Lower lobe of right lung (tissue), 2 donors: ENCODE measurements around the gene DENND5B. TPM values are rescaled to one million over a fixed set of nuclear protein-coding genes. Genes with fewer than 3 reads are reported as not detected.
A peak's percentile ranks its signal among the peaks of the same experiment; 100 is the strongest.

Experiments
- ATAC-seq, 2 donors: fragments of 200-7000 bp; cut with Tn5 transposase; one replicate each; pipeline ENCODE4 v1.9.1; 2020 to 2022; ENCODE audit warnings: mild to moderate bottlenecking in 2 of 2, moderate library complexity in 2 of 2
- DNase-seq: peaks from one replicate; pipeline ENCODE4 v3.0.0-alpha.2; 2020
- H3K27ac ChIP-seq: fragments of 200-600 bp; one replicate; pipeline ENCODE4 v1.8.0; 2022
- H3K27me3 ChIP-seq: fragments of 200-600 bp; one replicate; pipeline ENCODE4 v1.8.0; 2022; ENCODE audit warnings: low read depth
- H3K36me3 ChIP-seq: fragments of 200-600 bp; one replicate; pipeline ENCODE4 v1.8.0; 2022; ENCODE audit warnings: mild to moderate bottlenecking
- H3K4me1 ChIP-seq: fragments of 200-600 bp; one replicate; pipeline ENCODE4 v1.8.0; 2022
- H3K4me3 ChIP-seq: fragments of 200-600 bp; one replicate; pipeline ENCODE4 v1.8.0; 2022; ENCODE audit warnings: mild to moderate bottlenecking
- H3K9me3 ChIP-seq: fragments of 200-600 bp; one replicate; pipeline ENCODE4 v1.8.0; 2022
- intact Hi-C: fragments of 100-400 bp; cut with DNase I; formaldehyde crosslinking; loops from one replicate; pipeline ENCODE4 v1.11.0; 2022
- total RNA-seq: library from RNA; stranded (reverse); fragmentation: NEBNext Ultra II Directional; extraction: Animal tissue kit (Norgen Biotek cat#: 25700); gene quantifications from one replicate; pipeline ENCODE4 v1.2.1, GENCODE V29; 2021
- TF ChIP-seq, protein P1 (sequence below): fragments of 200-600 bp; IDR thresholded peaks from one replicate; pipeline ENCODE4 v1.8.0; 2022; ENCODE audit warnings: antibody characterized with exemption, mild to moderate bottlenecking
- donor health status: DM: no; HTN: yes; CAD: no; lungs with severe emphysema.

The DENND5B gene
- total RNA-seq, 1 donor from 2014 or later: 6.0 TPM

GRCh38 chr12:31371256-31371620 is 219.7 kb downstream of the DENND5B start:
- H3K9me3 ChIP-seq: no peaks in the 10 kb centered on the region
- H3K4me3 ChIP-seq: no peak overlapping the region
- TF ChIP-seq, protein P1, sequence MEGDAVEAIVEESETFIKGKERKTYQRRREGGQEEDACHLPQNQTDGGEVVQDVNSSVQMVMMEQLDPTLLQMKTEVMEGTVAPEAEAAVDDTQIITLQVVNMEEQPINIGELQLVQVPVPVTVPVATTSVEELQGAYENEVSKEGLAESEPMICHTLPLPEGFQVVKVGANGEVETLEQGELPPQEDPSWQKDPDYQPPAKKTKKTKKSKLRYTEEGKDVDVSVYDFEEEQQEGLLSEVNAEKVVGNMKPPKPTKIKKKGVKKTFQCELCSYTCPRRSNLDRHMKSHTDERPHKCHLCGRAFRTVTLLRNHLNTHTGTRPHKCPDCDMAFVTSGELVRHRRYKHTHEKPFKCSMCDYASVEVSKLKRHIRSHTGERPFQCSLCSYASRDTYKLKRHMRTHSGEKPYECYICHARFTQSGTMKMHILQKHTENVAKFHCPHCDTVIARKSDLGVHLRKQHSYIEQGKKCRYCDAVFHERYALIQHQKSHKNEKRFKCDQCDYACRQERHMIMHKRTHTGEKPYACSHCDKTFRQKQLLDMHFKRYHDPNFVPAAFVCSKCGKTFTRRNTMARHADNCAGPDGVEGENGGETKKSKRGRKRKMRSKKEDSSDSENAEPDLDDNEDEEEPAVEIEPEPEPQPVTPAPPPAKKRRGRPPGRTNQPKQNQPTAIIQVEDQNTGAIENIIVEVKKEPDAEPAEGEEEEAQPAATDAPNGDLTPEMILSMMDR: no peak
- no peaks in the 10 kb centered on the region for H3K36me3 ChIP-seq
- H3K27me3 ChIP-seq: no peaks in the 10 kb centered on the region
- no peak overlapping the region for H3K27ac ChIP-seq
- peaks cover 14% of the 10 kb centered on the region for H3K4me1 ChIP-seq
- intact Hi-C loops: no loop called here
- no peak for DNase-seq
- no peak for ATAC-seq

DNA sequence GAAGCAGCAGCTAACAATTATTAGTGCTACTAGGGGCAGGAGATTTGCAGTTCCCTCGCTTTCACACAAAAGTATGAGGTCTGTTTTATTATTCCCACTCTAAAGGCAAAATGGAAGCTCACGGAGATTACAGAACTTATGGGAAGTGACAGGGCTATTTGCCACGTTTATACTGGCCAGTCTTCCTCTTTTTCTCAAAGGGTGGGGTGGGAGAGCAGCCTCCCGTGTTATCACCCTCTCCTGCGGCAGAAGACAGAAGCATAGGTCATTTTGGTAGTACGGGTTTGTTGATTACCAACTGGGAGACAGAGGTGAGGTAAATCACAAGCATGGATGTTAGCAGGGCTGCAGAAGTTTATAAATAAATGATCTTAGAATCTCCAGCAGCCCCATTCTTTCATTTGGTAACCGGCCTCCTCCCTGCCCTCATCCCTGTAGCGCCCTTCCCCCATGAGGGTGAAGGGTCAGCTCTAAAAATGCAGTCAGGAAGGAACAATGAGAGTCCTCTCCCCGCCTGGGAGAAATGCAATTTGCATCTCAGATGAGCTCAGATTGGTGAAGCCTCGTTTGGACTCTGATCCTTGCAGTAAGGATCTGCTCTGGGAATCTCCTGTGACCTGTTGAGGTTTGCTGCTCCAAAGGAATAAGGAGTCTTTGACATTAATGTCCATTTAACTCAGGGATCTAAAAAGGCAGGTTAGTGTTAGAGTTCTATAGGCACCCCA is 220.2 kb downstream of the DENND5B start:
- Histone ChIP-seq H3K9me3 (no peaks in the 10 kb centered on the region), H3K27ac (no peak overlapping the region), H3K27me3 (no peaks in the 10 kb centered on the region), H3K4me3 (peak overlapping the region; percentile 32), H3K36me3 (no peaks in the 10 kb centered on the region), H3K4me1 (peaks cover 14% of the 10 kb centered on the region)
- ATAC-seq (peak; percentile 25 to 43), DNase-seq (no peak)
- intact Hi-C loops: no loop called here
- TF ChIP-seq, protein P1: no peak

GRCh38 chr12:31369712-31370521 is 221.0 kb downstream of the DENND5B start:
- TF ChIP-seq, protein P1: no peak
- ATAC-seq (peak; percentile 67 to 81), DNase-seq (no peak)
- intact Hi-C loops: no loop called here
- Histone ChIP-seq H3K9me3 (no peaks in the 10 kb centered on the region), H3K27ac (peak overlapping the region; percentile 21), H3K4me1 (peaks cover 14% of the 10 kb centered on the region), H3K27me3 (no peaks in the 10 kb centered on the region), H3K4me3 (peak overlapping the region; percentile 32), H3K36me3 (no peaks in the 10 kb centered on the region)

GRCh38 chr12:31368666-31369361 is 222.1 kb downstream of the DENND5B start:
- intact Hi-C loops: no loop called here
- ATAC-seq (no peak), DNase-seq (no peak)
- no peaks in the 10 kb centered on the region for H3K36me3 ChIP-seq
- H3K9me3 ChIP-seq: no peaks in the 10 kb centered on the region
- H3K4me1 ChIP-seq: peaks cover 14% of the 10 kb centered on the region
- TF ChIP-seq, protein P1: no peak
- peak overlapping the region; percentile 41 for H3K27ac ChIP-seq
- H3K27me3 ChIP-seq: no peaks in the 10 kb centered on the region
- no peak overlapping the region for H3K4me3 ChIP-seq

GRCh38 chr12:31366104-31366621 is 224.8 kb downstream of the DENND5B start:
- intact Hi-C loops: no loop called here

More at GRCh38 chr12:31366104-31366621, 224.8 kb downstream of the DENND5B start:
- H3K27ac ChIP-seq: no peak overlapping the region
- DNase-seq (no peak), ATAC-seq (no peak)
- H3K27me3 ChIP-seq: no peaks in the 10 kb centered on the region
- H3K36me3 ChIP-seq: no peaks in the 10 kb centered on the region
- no peaks in the 10 kb centered on the region for H3K9me3 ChIP-seq
- H3K4me1 ChIP-seq: peaks cover 14% of the 10 kb centered on the region
- TF ChIP-seq, protein P1: no peak
- H3K4me3 ChIP-seq: no peak overlapping the region
